Measurements from ENCODE around the gene MAGT1.
"Not testable (repeated sequence)": the region's sequence is repeated elsewhere in the genome, so short reads cannot be mapped to it uniquely, and the experiment has no call there.

MAGT1 gene

DNA sequence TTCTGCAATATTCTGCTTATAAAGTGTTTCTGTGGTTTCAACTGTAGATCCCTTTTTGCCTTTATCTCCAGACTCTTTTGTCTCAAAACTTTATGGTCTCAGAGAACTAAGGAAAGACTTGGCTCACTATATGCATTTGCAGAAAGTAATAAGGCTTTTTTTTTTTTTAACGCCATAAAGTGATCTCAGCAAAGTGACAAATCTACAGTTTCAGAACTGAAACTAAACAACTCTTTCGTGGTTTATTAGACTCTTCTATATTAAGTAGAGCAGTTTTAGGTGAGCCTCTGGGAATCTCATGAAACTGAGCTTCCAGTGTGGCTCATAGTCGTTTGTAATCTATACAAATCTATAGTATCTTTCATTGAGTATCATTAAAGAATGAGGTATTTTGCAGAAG is 30.5 kb upstream of the MAGT1 start:
- TF ChIP-seq, protein P1, sequence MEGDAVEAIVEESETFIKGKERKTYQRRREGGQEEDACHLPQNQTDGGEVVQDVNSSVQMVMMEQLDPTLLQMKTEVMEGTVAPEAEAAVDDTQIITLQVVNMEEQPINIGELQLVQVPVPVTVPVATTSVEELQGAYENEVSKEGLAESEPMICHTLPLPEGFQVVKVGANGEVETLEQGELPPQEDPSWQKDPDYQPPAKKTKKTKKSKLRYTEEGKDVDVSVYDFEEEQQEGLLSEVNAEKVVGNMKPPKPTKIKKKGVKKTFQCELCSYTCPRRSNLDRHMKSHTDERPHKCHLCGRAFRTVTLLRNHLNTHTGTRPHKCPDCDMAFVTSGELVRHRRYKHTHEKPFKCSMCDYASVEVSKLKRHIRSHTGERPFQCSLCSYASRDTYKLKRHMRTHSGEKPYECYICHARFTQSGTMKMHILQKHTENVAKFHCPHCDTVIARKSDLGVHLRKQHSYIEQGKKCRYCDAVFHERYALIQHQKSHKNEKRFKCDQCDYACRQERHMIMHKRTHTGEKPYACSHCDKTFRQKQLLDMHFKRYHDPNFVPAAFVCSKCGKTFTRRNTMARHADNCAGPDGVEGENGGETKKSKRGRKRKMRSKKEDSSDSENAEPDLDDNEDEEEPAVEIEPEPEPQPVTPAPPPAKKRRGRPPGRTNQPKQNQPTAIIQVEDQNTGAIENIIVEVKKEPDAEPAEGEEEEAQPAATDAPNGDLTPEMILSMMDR (conservative IDR thresholded peaks at IDR 0.05; ENCODE audit: low read depth, low read length) = no peak
- no peak for DNase-seq (ENCODE audit: low read depth)
- no peak overlapping the region for H3K4me3 ChIP-seq (ENCODE audit: low read length)

DNA sequence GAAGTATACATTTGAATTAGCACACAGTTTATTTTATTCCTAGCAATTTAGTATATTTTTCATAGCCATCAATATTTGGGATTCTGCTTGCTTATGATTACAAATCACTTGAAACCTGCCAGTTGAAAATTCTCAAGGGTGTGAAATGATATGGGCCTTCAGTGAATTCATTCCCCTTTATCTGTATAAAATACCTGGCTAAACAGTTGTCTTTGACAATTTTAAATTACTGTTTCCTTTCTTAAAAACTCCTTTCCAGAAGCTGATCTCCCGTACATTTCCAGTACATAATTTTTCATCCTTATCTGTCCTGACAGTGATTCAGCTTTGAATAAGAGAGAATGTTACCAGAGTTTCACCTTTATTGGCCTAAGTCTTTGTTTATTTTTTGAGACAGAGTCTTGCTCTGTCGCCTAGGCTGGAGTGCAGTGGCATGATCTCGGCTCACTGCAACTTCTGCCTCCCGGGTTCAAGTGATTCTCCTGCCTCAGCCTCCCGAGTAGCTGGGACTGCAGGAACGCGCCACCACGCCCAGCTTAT is 29.2 kb upstream of the MAGT1 start:
- no peak for DNase-seq (ENCODE audit: low read depth)
- H3K4me3 ChIP-seq (ENCODE audit: low read length) = no peak overlapping the region
- TF ChIP-seq, protein P1 (conservative IDR thresholded peaks at IDR 0.05; ENCODE audit: low read depth, low read length) = no peak

DNA sequence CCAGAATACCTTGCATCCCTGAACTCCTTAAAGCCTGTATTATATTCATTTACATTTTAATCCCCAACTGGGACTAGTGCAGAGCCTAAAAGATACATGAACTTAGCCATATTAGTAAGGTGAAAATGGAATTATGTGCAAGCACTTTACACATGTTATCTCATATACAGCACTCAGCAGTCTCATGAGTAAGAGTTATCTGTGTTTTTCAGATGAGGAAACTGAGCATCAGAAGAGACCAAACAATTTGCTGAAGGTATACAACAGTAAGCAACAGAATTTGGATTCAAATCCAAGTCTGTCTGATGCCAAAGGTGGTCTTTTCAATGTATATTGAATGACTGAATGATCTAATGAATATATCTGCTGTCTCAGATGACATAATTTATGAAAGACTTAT is 27.6 kb upstream of the MAGT1 start:
- TF ChIP-seq, protein P1 (conservative IDR thresholded peaks at IDR 0.05; ENCODE audit: low read depth, low read length) = no peak
- no peak overlapping the region for H3K4me3 ChIP-seq (ENCODE audit: low read length)
- DNase-seq (ENCODE audit: low read depth) = no peak

DNA sequence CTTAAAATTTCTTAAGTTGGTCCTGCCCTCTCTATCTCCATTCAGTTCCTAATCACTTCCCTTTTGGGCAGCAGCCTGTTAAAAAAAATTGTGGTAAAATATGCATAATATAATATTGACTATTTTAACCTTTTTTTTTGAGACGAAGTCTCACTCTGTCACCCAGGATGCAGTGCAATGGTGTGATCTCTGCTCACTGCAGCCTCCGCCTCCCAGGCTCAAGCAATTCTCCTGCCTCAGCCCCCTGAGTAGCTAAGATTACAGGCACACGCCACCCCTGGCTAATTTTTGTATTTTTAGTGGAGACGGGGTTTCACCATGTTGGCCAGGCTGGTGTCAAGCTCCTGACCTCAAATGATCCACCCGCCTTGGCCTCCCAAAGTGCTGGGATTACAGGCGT is 24.1 kb upstream of the MAGT1 start:
- not testable (repeated sequence) for H3K4me3 ChIP-seq (ENCODE audit: low read length); DNase-seq (ENCODE audit: low read depth)

DNA sequence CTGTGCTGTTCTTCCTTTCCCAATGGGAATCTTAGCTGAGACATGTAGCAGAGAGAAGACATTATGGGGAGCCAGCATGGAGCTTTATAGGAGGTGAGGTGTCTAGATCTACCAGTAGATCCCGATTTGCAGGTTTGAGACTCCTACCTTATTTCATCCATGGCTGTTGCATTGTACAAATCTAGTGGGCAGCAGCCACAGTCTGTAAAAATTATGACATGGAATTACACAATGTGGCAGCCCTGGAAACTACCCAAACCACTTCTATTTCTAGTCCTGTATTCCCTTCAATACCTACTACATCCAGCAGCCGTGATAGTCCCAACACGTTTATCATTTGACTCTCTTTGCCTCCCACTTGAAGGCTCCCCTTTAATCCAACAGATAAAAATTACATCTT is 23.3 kb upstream of the MAGT1 start:
- no peak for DNase-seq (ENCODE audit: low read depth)
- TF ChIP-seq, protein P1 (conservative IDR thresholded peaks at IDR 0.05; ENCODE audit: low read depth, low read length) = no peak
- no peak overlapping the region for H3K4me3 ChIP-seq (ENCODE audit: low read length)

DNA sequence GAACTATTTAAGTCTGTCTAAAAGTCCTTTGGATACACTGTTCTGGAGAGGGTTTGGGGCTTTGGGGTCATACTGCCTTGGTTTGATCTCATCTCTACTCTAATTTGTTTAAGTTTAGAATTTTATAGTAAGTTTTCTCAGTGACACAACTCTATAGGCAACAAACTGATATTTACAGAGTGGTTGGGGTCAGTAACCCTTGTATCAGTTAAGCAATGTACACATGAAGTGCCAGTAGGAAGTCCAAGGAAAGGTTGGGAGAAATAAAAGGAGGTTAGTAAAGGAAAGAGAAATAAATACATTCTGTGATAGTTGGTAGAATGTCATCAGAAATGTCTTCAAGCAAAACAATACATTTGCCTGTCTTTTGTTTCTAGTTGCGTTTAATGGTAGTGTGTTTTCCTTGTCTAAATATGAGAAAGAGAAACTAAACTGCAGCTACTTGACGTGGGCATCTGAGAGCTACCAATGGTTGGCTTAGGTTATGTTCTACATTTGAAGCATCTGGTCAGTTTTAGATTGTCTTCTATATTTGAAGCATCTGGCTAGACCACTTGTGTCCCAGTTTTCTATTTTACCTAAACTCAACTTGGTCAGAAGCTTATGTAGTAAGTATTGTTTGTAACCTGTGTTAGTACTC is 22.2 kb upstream of the MAGT1 start:
- DNase-seq (ENCODE audit: low read depth) = no peak
- H3K4me3 ChIP-seq (ENCODE audit: low read length) = no peak overlapping the region
- TF ChIP-seq, protein P1 (conservative IDR thresholded peaks at IDR 0.05; ENCODE audit: low read depth, low read length) = no peak

DNA sequence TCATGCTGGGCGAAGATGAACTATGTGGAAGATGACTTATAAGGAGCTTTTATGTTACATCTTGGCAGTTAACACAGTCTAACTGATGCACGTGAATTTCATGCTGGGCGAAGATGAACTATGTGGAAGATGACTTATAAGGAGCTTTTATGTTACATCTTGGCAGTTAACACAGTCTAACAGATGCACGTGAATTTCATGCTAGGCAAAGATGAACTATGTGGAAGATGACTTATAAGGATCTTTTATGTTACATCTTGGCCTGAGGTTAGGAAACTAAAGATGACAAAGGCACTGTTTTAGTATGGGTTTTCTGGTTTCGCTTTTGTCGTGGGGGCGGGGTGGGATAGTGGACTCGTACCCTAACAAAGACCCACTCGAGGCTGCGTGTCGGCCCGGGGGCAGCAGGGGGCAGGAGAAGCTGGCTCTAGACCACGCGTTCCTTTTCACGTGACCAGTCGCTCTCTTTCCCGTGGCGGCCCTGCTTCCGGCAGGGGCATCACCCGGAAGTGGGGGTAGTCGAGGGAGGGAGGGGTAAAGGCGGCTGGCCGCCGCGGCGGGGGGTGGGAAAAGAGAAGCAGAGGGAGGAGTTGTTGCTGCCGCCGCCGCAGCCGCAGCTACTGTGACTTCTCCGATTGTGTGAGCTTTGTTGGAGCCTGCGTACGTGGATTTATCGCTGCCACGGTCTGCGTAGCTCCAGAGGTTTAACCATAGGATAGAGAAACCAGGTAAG is 15.0 kb upstream of the MAGT1 start, which contains the start of gene ATP7A:
TSS of gene ATP7A (plus strand) at position 586 of the 733 bp plus-strand sequence. CDS start 60,949 bp downstream, outside the sequence.
- H3K4me3 ChIP-seq (ENCODE audit: low read length) = peak within 1 kb of the TSS; percentile 79
- TF ChIP-seq, protein P1 (conservative IDR thresholded peaks at IDR 0.05; ENCODE audit: low read depth, low read length) = peak; percentile 52
- DNase-seq (ENCODE audit: low read depth) = peak; percentile 26
